ENCODE data around the gene FILIP1.

DNA sequence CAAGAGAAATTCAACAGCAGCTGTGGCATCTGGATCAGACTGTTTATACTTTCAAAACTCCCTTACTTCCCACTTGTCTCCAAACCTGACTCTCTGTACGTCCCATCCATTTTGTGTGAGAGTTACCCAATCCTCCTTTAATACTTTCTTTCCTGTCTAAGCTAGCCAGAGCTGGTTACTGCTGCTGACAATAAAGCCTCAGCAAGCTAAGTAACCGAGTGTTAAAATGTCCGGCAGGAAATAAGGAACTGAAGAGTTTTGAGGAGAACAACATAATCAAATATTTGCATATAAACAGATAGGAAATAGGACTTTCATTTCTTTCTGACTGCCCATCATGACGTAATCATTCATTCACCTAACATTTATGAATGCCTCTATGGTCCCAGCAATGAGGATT, 220.6 kb downstream of the FILIP1 start:
- TF ChIP-seq, protein P1, sequence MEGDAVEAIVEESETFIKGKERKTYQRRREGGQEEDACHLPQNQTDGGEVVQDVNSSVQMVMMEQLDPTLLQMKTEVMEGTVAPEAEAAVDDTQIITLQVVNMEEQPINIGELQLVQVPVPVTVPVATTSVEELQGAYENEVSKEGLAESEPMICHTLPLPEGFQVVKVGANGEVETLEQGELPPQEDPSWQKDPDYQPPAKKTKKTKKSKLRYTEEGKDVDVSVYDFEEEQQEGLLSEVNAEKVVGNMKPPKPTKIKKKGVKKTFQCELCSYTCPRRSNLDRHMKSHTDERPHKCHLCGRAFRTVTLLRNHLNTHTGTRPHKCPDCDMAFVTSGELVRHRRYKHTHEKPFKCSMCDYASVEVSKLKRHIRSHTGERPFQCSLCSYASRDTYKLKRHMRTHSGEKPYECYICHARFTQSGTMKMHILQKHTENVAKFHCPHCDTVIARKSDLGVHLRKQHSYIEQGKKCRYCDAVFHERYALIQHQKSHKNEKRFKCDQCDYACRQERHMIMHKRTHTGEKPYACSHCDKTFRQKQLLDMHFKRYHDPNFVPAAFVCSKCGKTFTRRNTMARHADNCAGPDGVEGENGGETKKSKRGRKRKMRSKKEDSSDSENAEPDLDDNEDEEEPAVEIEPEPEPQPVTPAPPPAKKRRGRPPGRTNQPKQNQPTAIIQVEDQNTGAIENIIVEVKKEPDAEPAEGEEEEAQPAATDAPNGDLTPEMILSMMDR (IDR thresholded peaks at IDR 0.05; ENCODE audit: insufficient read depth, low read length, poor library complexity, severe bottlenecking), result no peak
- no peak for TF ChIP-seq EZH2phosphoT487 (conservative IDR thresholded peaks at IDR 0.05; ENCODE audit: low read length)

Measured in SU-DHL-6 (cell line).